NT2/D1 (cell line): ENCODE results near the gene TRAPPC3.

Experiments
- DNase-seq: peaks from one replicate; pipeline ENCODE4 v3.0.0-alpha.2; 2011; ENCODE audit warnings: low read depth, low spot score
- H3K27me3 ChIP-seq: 2 replicates; pipeline ENCODE4 v1.6.0; 2011; ENCODE audit warnings: mild to moderate bottlenecking; ENCODE audit not compliant: insufficient read length, insufficient read depth
- H3K36me3 ChIP-seq: 2 replicates; pipeline ENCODE4 v1.6.1; 2011; ENCODE audit warnings: mild to moderate bottlenecking, low read length, mixed read lengths; ENCODE audit not compliant: insufficient read depth, insufficient read length
- H3K4me1 ChIP-seq: 2 replicates; pipeline ENCODE4 v1.5.1; 2011; ENCODE audit not compliant: insufficient read depth, insufficient read length
- H3K4me3 ChIP-seq: 2 replicates; pipeline ENCODE4 v1.5.1; 2011; ENCODE audit warnings: low read depth; ENCODE audit not compliant: insufficient read length
- H3K9ac ChIP-seq: 2 replicates; pipeline ENCODE4 v1.6.0; 2011; ENCODE audit warnings: low read depth; ENCODE audit not compliant: insufficient read length
- H3K9me3 ChIP-seq: 2 replicates; pipeline ENCODE4 v1.5.1; 2011; ENCODE audit warnings: mild to moderate bottlenecking, low read length; ENCODE audit not compliant: insufficient read depth
- SUZ12 ChIP-seq: IDR thresholded peaks from 2 replicates; pipeline ENCODE4 v1.6.1; 2011; ENCODE audit not compliant: insufficient read length, insufficient read depth; ENCODE audit errors: extremely low read depth
- YY1 ChIP-seq: IDR thresholded peaks from 2 replicates; pipeline ENCODE4 v1.6.1; 2011; ENCODE audit not compliant: insufficient read length, insufficient read depth
- ZNF274 ChIP-seq: IDR thresholded peaks from 2 replicates; pipeline ENCODE4 v1.6.1; 2011; ENCODE audit warnings: mild to moderate bottlenecking, low read depth, low read length

Gene TRAPPC3

DNA sequence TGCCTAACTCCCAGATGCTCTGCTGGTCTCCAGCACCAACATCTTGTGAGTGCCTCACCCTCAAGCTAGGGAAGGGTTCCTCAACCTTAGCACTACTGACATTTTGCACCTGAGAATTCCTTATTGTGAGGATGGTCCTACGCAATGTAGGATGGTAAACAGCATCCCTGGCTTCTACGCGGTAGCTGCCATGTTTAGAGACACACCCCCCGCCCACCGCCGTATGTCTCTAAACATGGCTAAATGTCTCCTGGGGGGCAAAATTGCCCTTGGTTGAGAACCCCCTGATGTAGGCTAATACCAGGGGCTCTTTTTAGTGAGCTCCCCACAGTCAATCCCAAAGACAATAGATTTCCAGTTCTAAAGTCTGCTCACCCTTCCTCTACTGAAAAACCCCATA is 4.2 kb upstream of the TRAPPC3 start:
- no peak overlapping the region for H3K4me3 ChIP-seq
- no peak for TF ChIP-seq ZNF274
- no peak for TF ChIP-seq SUZ12
- TF ChIP-seq YY1 = no peak
- DNase-seq = no peak
- H3K9ac ChIP-seq = no peak overlapping the region
- no peaks in the 10 kb centered on the region for H3K9me3 ChIP-seq
- H3K27me3 ChIP-seq = peaks cover 16% of the 10 kb centered on the region
- H3K4me1 ChIP-seq = peaks cover 28% of the 10 kb centered on the region
- H3K36me3 ChIP-seq = peaks cover 12% of the 10 kb centered on the region

DNA sequence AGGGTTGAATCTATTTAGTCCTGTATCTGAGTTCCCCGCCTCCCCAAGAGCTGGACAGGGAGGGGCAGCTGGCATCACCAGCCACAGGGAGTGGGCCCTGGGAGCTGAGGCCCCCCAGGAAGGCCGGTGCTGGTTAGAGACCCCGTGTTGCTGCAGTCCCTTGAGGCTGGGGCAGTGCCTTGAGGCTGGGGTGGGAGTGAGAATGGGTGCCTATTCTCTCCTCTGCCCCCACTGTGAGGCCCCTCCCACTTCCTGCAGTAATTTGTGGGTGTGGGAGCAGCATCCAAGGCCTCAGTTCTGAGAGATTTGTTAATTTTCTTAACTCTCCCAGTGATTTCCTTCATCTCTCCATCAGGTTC is 2.5 kb upstream of the TRAPPC3 start:
- TF ChIP-seq ZNF274 = no peak
- no peak for TF ChIP-seq SUZ12
- TF ChIP-seq YY1 = no peak
- H3K4me3 ChIP-seq = no peak overlapping the region
- H3K9ac ChIP-seq = peak overlapping the region; percentile 27
- peaks cover 3% of the 10 kb centered on the region for H3K36me3 ChIP-seq
- H3K9me3 ChIP-seq = no peaks in the 10 kb centered on the region
- H3K27me3 ChIP-seq = peaks cover 16% of the 10 kb centered on the region
- DNase-seq = no peak
- H3K4me1 ChIP-seq = peaks cover 17% of the 10 kb centered on the region

DNA sequence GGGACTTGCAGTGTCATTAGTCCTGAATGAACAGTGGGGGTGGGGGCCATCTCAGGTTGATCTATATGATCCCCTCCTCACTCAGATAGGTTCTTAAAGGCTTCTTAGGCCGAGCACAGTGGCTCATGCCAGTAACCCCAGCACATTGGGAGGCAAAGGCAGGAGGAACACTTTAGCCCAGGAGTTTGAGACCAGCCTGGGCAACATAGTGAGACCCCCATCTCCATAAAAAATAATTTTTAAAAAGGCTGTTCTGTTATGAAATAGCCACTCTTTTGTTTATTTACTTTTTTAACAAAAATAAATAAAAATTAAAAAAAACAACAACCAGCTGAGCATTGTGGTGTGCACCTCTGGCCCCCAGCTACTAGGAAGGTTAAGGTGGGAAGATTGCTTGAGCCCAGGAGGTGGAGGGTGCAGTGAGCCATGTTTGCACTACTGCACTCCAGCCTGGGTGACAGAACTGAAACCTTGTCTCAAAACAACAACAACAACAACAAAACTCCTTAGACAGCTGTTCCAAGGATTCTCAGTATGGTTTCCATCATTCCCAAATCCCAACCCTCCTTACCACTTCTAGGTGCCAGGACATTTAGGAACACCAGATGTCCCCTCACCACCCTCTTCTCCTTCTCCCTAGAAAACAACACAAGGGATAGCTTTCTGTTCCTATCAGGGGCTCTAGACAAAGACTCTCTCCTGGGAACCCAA is 2.0 kb upstream of the TRAPPC3 start:
- no peak overlapping the region for H3K4me3 ChIP-seq
- H3K27me3 ChIP-seq = peaks cover 16% of the 10 kb centered on the region
- TF ChIP-seq YY1 = no peak
- TF ChIP-seq ZNF274 = no peak
- TF ChIP-seq SUZ12 = no peak
- peak overlapping the region; percentile 27 for H3K9ac ChIP-seq
- H3K36me3 ChIP-seq = peaks cover 6% of the 10 kb centered on the region
- DNase-seq = no peak
- H3K9me3 ChIP-seq = no peaks in the 10 kb centered on the region
- peaks cover 17% of the 10 kb centered on the region for H3K4me1 ChIP-seq

DNA sequence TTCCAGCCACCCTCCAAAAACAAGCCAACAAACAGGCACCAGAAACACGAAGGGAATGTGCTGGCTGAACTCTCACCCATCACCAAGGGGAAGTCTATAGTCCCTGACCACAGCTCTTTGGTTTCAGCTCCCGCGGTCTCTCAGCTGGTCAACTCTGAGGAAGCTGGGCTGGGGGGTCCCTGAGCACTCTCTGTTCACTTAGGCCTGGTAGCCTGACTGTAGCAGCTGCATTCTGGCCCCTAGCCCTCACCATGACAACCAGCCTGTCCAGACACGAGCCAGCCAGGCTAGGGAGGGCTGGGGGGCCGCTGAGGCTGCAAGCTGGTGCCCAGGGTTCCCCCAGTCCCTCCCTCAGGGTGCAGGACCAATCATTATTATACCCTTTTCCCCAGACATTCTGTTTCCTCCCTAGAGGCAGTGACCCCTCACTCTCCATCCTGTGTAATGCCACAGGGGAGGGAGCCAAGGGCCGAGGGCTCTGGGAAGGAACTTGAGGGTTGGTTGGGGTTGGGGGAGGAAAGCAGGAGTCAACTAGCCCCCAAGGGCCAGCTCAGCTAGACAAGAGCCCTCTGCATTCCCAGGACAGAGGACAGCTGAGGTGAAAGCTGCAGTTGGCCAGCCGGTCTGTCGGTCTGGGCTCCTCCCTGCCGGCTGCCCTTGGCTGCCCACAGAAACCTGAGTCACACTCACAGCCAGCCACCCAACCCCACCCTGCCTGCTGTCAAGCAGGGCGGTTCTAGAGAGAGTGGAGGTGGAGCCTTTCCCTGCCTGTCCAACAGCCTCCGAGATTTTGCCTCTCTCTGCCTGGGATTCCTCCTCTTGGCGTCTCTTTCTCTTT is 1.2 kb upstream of the TRAPPC3 start:
- TF ChIP-seq ZNF274 (no peak), YY1 (no peak), SUZ12 (no peak)
- Histone ChIP-seq H3K9ac (peak overlapping the region; percentile 53), H3K27me3 (peaks cover 16% of the 10 kb centered on the region), H3K9me3 (no peaks in the 10 kb centered on the region), H3K4me3 (no peak overlapping the region), H3K36me3 (peaks cover 6% of the 10 kb centered on the region), H3K4me1 (peaks cover 17% of the 10 kb centered on the region)
- peak; percentile 91 for DNase-seq

DNA sequence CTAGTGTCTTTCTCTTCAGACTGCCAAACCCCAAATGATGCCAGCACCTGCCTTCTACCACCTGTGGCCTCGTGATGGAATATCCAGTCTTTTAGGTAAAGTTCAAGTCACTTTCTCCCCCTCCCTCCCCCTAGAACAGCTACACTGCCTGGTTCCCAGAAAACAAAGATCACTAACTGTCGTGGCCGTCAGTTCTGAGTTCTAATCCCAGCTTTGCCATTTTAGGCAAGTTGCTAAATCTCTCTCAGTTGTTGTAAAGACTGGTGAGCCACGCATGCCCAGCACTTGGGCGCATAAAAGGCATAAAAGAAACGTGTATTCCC is 648 bp upstream of the TRAPPC3 start:
- peaks cover 16% of the 10 kb centered on the region for H3K27me3 ChIP-seq
- no peaks in the 10 kb centered on the region for H3K9me3 ChIP-seq
- H3K4me1 ChIP-seq = peaks cover 17% of the 10 kb centered on the region
- H3K36me3 ChIP-seq = peaks cover 6% of the 10 kb centered on the region
- TF ChIP-seq SUZ12 (no peak), ZNF274 (no peak), YY1 (no peak)
- peak overlapping the region; percentile 53 for H3K9ac ChIP-seq
- no peak overlapping the region for H3K4me3 ChIP-seq
- no peak for DNase-seq

DNA sequence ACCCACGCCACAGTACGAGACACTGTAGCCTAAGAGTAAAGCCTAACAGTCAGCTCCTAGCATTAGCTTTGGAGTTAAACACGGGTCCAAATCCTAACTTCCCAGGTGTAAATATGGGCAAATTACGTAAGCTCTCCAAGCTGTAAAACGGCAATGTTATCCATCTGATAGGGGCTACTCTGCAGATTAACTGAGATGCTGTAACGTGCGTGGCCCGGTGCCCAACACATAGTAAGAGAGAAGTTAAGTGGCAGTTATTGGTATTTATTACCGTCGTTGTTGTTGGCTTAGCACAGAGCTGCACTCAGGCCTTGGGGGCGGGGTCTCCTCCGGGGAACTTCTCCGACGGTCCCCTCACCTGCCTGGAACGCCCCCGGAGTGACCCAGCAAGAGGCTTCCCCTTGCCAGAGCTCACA is 457 bp downstream of the TRAPPC3 start:
- peaks cover 11% of the 10 kb centered on the region for H3K27me3 ChIP-seq
- TF ChIP-seq ZNF274 = no peak
- no peak for TF ChIP-seq YY1
- TF ChIP-seq SUZ12 = no peak
- no peak for DNase-seq
- H3K36me3 ChIP-seq = peaks cover 6% of the 10 kb centered on the region
- peaks cover 17% of the 10 kb centered on the region for H3K4me1 ChIP-seq
- H3K9ac ChIP-seq = peak overlapping the region; percentile 88
- H3K4me3 ChIP-seq = peak overlapping the region; percentile 78
- no peaks in the 10 kb centered on the region for H3K9me3 ChIP-seq

DNA sequence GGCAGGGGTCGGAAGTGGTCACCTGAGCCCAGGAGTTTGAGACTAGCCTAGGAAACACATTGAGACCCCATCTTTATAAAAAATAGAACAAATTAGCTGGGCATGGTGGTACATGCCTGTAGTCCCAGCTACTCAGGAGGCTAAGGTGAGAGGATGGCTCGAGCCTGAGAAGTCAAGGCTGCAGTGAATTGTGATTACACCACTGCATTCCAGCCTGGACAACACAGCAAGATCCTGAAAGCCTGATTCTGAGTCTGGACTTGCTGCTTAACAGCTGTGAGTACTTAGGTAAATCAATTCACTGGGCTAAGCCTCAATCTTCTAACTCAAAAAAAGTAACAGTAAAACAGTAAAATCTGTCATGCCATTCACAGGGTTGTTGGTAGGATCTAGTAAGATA is 4.9 kb downstream of the TRAPPC3 start:
- Histone ChIP-seq H3K4me1 (no peaks in the 10 kb centered on the region), H3K9ac (no peak overlapping the region), H3K27me3 (no peaks in the 10 kb centered on the region), H3K9me3 (no peaks in the 10 kb centered on the region), H3K36me3 (peaks cover 30% of the 10 kb centered on the region), H3K4me3 (no peak overlapping the region)
- DNase-seq = no peak
- TF ChIP-seq SUZ12 (no peak), ZNF274 (no peak)
